GM23338 (cell line): Measurements from ENCODE around the gene CMPK1. TPM values are rescaled to one million over a fixed set of nuclear protein-coding genes. Genes with fewer than 3 reads are reported as not detected.

ENCODE experiments used
- ATAC-seq: fragments of 200-7000 bp; cut with Tn5 transposase; 3 replicates; pipeline ENCODE4 v1.9.1; 2020
- DNase-seq: peaks from one replicate; pipeline ENCODE4 v3.0.0-alpha.2; 2015; ENCODE audit warnings: low spot score
- H2AFZ ChIP-seq: fragments of 200-600 bp; sonication (generic); 2 replicates; pipeline ENCODE4 v1.8.0; 2016; ENCODE audit warnings: antibody characterized with exemption, mild to moderate bottlenecking, moderate library complexity
- H3F3A ChIP-seq: fragments of 200-600 bp; sonication (generic); replicated peaks from 2 replicates; pipeline ENCODE4 v1.8.0; 2017; ENCODE audit warnings: antibody characterized with exemption, mixed run types, low read depth
- H3K27ac ChIP-seq: fragments of 200-600 bp; sonication (generic); 2 replicates; pipeline ENCODE4 v1.6.1; 2016; ENCODE audit warnings: low read depth
- H3K27me3 ChIP-seq: fragments of 200-600 bp; sonication (generic); 2 replicates; pipeline ENCODE4 v1.8.0; 2016; ENCODE audit warnings: mild to moderate bottlenecking, mixed run types, moderate library complexity; ENCODE audit not compliant: insufficient read depth
- H3K36me3 ChIP-seq: fragments of 200-600 bp; sonication (generic); 2 replicates; pipeline ENCODE4 v1.8.0; 2016; ENCODE audit warnings: mild to moderate bottlenecking; ENCODE audit not compliant: insufficient read depth
- H3K4me1 ChIP-seq: fragments of 200-600 bp; sonication (generic); 2 replicates; pipeline ENCODE4 v1.8.0; 2016; ENCODE audit warnings: mild to moderate bottlenecking, moderate library complexity; ENCODE audit not compliant: insufficient read depth
- H3K4me2 ChIP-seq: fragments of 200-600 bp; sonication (generic); 2 replicates; pipeline ENCODE4 v1.7.1; 2017; ENCODE audit warnings: mixed run types
- H3K4me3 ChIP-seq: fragments of 200-600 bp; sonication (generic); 2 replicates; pipeline ENCODE4 v1.6.1; 2016; ENCODE audit warnings: mixed run types
- H3K79me2 ChIP-seq: fragments of 200-600 bp; sonication (generic); replicated peaks from 2 replicates; pipeline ENCODE4 v1.8.0; 2017; ENCODE audit warnings: mild to moderate bottlenecking; ENCODE audit not compliant: insufficient read depth
- H3K9me2 ChIP-seq: fragments of 200-600 bp; sonication (generic); 2 replicates; pipeline ENCODE4 v1.8.0; 2017; ENCODE audit not compliant: insufficient read depth
- H4K20me1 ChIP-seq: fragments of 200-600 bp; sonication (generic); replicated peaks from 2 replicates; pipeline ENCODE4 v1.8.0; 2017; ENCODE audit warnings: mild to moderate bottlenecking; ENCODE audit not compliant: insufficient read depth
- H3K27ac Mint-ChIP-seq: 2 replicates; pipeline ENCODE4 v1.8.0; 2020; ENCODE audit warnings: inconsistent platforms, mild to moderate bottlenecking, moderate library complexity, mixed read lengths
- H3K27me3 Mint-ChIP-seq: 3 replicates; pipeline ENCODE4 v1.8.0; 2022; ENCODE audit warnings: low read depth, mild to moderate bottlenecking, moderate library complexity, mixed read lengths, inconsistent platforms; ENCODE audit not compliant: insufficient read depth, poor library complexity
- H3K36me3 Mint-ChIP-seq: 3 replicates; pipeline ENCODE4 v1.8.0; 2021; ENCODE audit warnings: low read depth, mild to moderate bottlenecking, inconsistent platforms, moderate library complexity, mixed read lengths
- H3K4me1 Mint-ChIP-seq: 3 replicates; pipeline ENCODE4 v1.8.0; 2020; ENCODE audit warnings: mild to moderate bottlenecking, inconsistent platforms, mixed read lengths
- H3K4me3 Mint-ChIP-seq: 3 replicates; pipeline ENCODE4 v1.8.0; 2021; ENCODE audit warnings: moderate library complexity, mild to moderate bottlenecking, inconsistent platforms, mixed read lengths
- H3K9me3 Mint-ChIP-seq: 3 replicates; pipeline ENCODE4 v1.8.0; 2020; ENCODE audit warnings: moderate library complexity, mild to moderate bottlenecking, inconsistent platforms, mixed read lengths
- CREB1 ChIP-seq: fragments of 250-450 bp; sonication (Bioruptor Pico); IDR thresholded peaks from 2 replicates; pipeline ENCODE4 v1.5.0; 2020; ENCODE audit warnings: low read depth, mild to moderate bottlenecking, moderate library complexity
- ETS1 ChIP-seq: IDR thresholded peaks from 2 replicates; pipeline ENCODE4 v1.6.1; 2016; ENCODE audit warnings: antibody characterized with exemption
- EZH2 ChIP-seq: fragments of 200-600 bp; sonication (generic); IDR thresholded peaks from one replicate; pipeline ENCODE4 v1.8.0; 2017; ENCODE audit warnings: antibody characterized with exemption, mild to moderate bottlenecking, low read depth; ENCODE audit not compliant: unreplicated experiment
- EZH2phosphoT487 ChIP-seq: fragments of 200-600 bp; sonication (generic); IDR thresholded peaks from one replicate; pipeline ENCODE4 v1.8.1; 2018; ENCODE audit warnings: antibody characterized with exemption; ENCODE audit not compliant: unreplicated experiment
- NANOG ChIP-seq: IDR thresholded peaks from 2 replicates; pipeline ENCODE4 v1.6.1; 2016; ENCODE audit warnings: antibody characterized with exemption, borderline replicate concordance
- POLR2AphosphoS5 ChIP-seq: IDR thresholded peaks from 2 replicates; pipeline ENCODE4 v1.6.1; 2016; ENCODE audit warnings: antibody characterized with exemption, low read depth
- STAT1 ChIP-seq: IDR thresholded peaks from one replicate; pipeline ENCODE4 v1.6.1; 2016; ENCODE audit warnings: antibody characterized with exemption; ENCODE audit not compliant: unreplicated experiment
- ZNF114 ChIP-seq: fragments of 250-450 bp; sonication (Bioruptor Pico); IDR thresholded peaks from 2 replicates; pipeline ENCODE4 v1.5.0; 2020; ENCODE audit warnings: mild to moderate bottlenecking, moderate library complexity
- ZNF331 ChIP-seq: fragments of 250-450 bp; sonication (Bioruptor Pico); IDR thresholded peaks from 2 replicates; pipeline ENCODE4 v1.5.0; 2020; ENCODE audit warnings: low read depth, mild to moderate bottlenecking, moderate library complexity
- polyA plus RNA-seq: library from polyadenylated mRNA; unstranded; fragments of >200 nt; fragmentation: Nextera tagmentation; extraction: Ambion mirVana; gene quantifications from 2 replicates; pipeline ENCODE4 v1.2.1, GENCODE V29; 2016
- total RNA-seq: library from RNA; depleted of rRNA; stranded (reverse); fragments of >200 nt; shearing (Covaris generic); gene quantifications from 2 replicates; pipeline ENCODE4 v1.2.3, GENCODE V29; 2014
- TF ChIP-seq, protein P1 (sequence below): IDR thresholded peaks from one replicate; pipeline ENCODE4 v1.6.1; 2018; ENCODE audit warnings: antibody characterized with exemption; ENCODE audit not compliant: unreplicated experiment
- TF ChIP-seq, protein P2 (sequence below), 2 experiments: fragments of 200-600 bp in 1 of 2; sonication (generic) in 1 of 2; conservative IDR thresholded peaks; 2 replicates each; pipeline versions ENCODE4 v1.5.1 to v1.6.1; 2016 to 2017; ENCODE audit warnings: antibody characterized with exemption in 2 of 2, low read depth in 2 of 2, mild to moderate bottlenecking in 2 of 2, moderate library complexity in 1 of 2

CMPK1 gene
- total and polyA plus RNA-seq, 2 experiments from 2014 or later = 22.8 to 28.6 TPM

DNA sequence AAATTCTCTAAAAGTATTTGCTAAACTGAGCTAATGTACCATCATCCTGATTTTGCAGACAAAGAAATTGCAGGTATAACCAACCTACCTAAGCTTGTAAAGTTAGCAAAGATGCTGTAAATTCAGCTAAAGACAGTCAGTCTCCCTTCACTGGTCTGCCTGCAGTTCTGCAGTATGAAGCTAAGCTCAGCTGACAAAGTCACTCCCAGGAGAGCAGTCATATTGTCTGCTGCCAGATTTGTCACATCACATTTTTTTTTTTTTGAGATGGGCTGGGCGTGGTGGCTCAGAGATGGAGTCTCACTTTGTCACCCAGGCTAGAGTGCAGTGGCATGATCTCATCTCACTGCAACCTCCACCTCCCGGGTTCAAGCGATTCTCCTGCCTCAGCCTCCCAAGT lies 8.9 kb upstream of the CMPK1 start:
- Mint-ChIP-seq H3K4me1 (no peaks in the 10 kb centered on the region), H3K36me3 (no peaks in the 10 kb centered on the region), H3K27me3 (no peaks in the 10 kb centered on the region), H3K4me3 (no peak overlapping the region), H3K27ac (no peak overlapping the region), H3K9me3 (no peaks in the 10 kb centered on the region)
- Histone ChIP-seq H3K79me2 (no peaks in the 10 kb centered on the region), H3K36me3 (no peaks in the 10 kb centered on the region), H4K20me1 (no peaks in the 10 kb centered on the region), H2AFZ (no peak overlapping the region), H3K4me1 (no peaks in the 10 kb centered on the region), H3K27ac (no peak overlapping the region), H3K9me2 (no peaks in the 10 kb centered on the region), H3K4me3 (no peak overlapping the region), H3K4me2 (no peak overlapping the region), H3K27me3 (no peaks in the 10 kb centered on the region), H3F3A (no peaks in the 10 kb centered on the region)
- TF ChIP-seq EZH2 = no peak
- TF ChIP-seq, protein P1, sequence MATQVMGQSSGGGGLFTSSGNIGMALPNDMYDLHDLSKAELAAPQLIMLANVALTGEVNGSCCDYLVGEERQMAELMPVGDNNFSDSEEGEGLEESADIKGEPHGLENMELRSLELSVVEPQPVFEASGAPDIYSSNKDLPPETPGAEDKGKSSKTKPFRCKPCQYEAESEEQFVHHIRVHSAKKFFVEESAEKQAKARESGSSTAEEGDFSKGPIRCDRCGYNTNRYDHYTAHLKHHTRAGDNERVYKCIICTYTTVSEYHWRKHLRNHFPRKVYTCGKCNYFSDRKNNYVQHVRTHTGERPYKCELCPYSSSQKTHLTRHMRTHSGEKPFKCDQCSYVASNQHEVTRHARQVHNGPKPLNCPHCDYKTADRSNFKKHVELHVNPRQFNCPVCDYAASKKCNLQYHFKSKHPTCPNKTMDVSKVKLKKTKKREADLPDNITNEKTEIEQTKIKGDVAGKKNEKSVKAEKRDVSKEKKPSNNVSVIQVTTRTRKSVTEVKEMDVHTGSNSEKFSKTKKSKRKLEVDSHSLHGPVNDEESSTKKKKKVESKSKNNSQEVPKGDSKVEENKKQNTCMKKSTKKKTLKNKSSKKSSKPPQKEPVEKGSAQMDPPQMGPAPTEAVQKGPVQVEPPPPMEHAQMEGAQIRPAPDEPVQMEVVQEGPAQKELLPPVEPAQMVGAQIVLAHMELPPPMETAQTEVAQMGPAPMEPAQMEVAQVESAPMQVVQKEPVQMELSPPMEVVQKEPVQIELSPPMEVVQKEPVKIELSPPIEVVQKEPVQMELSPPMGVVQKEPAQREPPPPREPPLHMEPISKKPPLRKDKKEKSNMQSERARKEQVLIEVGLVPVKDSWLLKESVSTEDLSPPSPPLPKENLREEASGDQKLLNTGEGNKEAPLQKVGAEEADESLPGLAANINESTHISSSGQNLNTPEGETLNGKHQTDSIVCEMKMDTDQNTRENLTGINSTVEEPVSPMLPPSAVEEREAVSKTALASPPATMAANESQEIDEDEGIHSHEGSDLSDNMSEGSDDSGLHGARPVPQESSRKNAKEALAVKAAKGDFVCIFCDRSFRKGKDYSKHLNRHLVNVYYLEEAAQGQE = no peak
- TF ChIP-seq CREB1 (CRISPR knock-in tag) = no peak
- TF ChIP-seq EZH2phosphoT487 = no peak
- TF ChIP-seq ZNF114 (CRISPR knock-in tag) = no peak
- DNase-seq = no peak
- no peak for ATAC-seq

DNA sequence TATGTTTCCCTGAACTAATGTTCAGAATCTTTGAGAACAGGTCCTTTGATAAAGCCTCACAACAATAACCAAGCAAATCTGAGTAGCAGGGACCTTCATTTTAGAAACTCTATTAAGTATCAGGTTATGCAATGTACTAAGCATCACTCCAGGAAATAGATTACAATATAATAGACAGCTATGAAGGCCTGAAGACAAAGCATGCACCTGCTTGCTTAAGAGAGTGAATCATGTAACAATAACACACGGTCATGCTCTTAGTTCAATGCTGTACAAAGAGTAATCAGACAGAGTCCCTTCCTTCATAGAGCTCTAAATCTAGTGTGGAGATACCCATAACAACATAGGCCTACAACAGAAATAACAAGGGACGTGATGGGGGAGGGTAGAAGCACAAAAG lies 8.1 kb upstream of the CMPK1 start:
- Histone ChIP-seq H3K4me3 (no peak overlapping the region), H3K4me2 (no peak overlapping the region), H3K27ac (no peak overlapping the region), H3K27me3 (no peaks in the 10 kb centered on the region), H3K36me3 (no peaks in the 10 kb centered on the region), H3F3A (no peaks in the 10 kb centered on the region), H4K20me1 (no peaks in the 10 kb centered on the region), H3K9me2 (no peaks in the 10 kb centered on the region), H3K4me1 (no peaks in the 10 kb centered on the region), H2AFZ (no peak overlapping the region), H3K79me2 (no peaks in the 10 kb centered on the region)
- DNase-seq (no peak), ATAC-seq (no peak)
- no peaks in the 10 kb centered on the region for H3K36me3 Mint-ChIP-seq
- H3K27ac Mint-ChIP-seq = no peak overlapping the region
- no peaks in the 10 kb centered on the region for H3K9me3 Mint-ChIP-seq
- H3K27me3 Mint-ChIP-seq = no peaks in the 10 kb centered on the region
- H3K4me1 Mint-ChIP-seq = no peaks in the 10 kb centered on the region
- H3K4me3 Mint-ChIP-seq = no peak overlapping the region
- TF ChIP-seq CREB1 (CRISPR knock-in tag) = no peak
- no peak for TF ChIP-seq ZNF331
- TF ChIP-seq STAT1 = no peak
- TF ChIP-seq EZH2 = no peak
- TF ChIP-seq, protein P1 = no peak
- no peak for TF ChIP-seq NANOG
- TF ChIP-seq ETS1 = no peak
- TF ChIP-seq EZH2phosphoT487 = no peak
- no peak for TF ChIP-seq ZNF114 (CRISPR knock-in tag)
- TF ChIP-seq, protein P2, sequence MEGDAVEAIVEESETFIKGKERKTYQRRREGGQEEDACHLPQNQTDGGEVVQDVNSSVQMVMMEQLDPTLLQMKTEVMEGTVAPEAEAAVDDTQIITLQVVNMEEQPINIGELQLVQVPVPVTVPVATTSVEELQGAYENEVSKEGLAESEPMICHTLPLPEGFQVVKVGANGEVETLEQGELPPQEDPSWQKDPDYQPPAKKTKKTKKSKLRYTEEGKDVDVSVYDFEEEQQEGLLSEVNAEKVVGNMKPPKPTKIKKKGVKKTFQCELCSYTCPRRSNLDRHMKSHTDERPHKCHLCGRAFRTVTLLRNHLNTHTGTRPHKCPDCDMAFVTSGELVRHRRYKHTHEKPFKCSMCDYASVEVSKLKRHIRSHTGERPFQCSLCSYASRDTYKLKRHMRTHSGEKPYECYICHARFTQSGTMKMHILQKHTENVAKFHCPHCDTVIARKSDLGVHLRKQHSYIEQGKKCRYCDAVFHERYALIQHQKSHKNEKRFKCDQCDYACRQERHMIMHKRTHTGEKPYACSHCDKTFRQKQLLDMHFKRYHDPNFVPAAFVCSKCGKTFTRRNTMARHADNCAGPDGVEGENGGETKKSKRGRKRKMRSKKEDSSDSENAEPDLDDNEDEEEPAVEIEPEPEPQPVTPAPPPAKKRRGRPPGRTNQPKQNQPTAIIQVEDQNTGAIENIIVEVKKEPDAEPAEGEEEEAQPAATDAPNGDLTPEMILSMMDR (conservative IDR thresholded peaks at IDR 0.05; ENCODE audit: low read depth in 2 of 2) = no peak
- TF ChIP-seq POLR2AphosphoS5 = no peak
